ENCODE measurements around the gene TGM3. TPM values are rescaled to one million over a fixed set of nuclear protein-coding genes. Genes with fewer than 3 reads are reported as not detected.

Gene TGM3
- polyA plus RNA-seq, 1 donor (not counting 4 experiments of a cell fraction or from before 2014, with no cell fraction given) = 0.08 TPM

DNA sequence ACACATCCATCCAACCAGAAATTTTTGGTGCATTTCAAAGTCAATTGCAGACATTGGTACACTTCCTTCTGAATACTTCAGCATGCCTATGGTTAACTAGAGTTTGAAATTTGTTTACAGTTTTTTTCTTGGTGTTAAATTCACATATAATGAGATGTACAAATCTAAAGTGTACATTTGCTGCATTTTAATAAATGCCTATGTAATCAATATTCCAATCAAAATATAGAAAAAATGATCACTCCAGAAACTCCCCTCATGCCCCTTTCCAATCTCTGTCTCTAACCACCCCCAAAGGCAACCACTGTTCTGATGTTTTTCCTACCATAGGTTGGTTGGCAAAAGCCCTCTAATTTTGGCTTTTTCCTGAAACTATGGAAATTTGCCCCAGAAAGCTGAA, 77.3 kb downstream of the TGM3 start:
- Histone ChIP-seq H3K36me3 (ENCODE audit: control insufficient read depth in 2 of 2, extremely low read depth in 1 of 2, insufficient read depth in 2 of 2, low read length in 2 of 2) (no peaks in the 10 kb centered on the region), H2AFZ (ENCODE audit: control insufficient read depth, low read length) (no peak overlapping the region), H3K4me2 (ENCODE audit: control insufficient read depth, extremely low read depth, insufficient read depth, low read depth, low read length) (no peak overlapping the region), H3K9me1 (ENCODE audit: control insufficient read depth, extremely low read depth, insufficient read depth, low read length) (no peaks in the 10 kb centered on the region), H3K4me1 (ENCODE audit: control insufficient read depth, extremely low read depth, insufficient read depth, low read length) (no peaks in the 10 kb centered on the region), H3K27me3 (ENCODE audit: control insufficient read depth, extremely low read depth, insufficient read depth, low read length) (peaks cover 5% of the 10 kb centered on the region), H3K27ac (ENCODE audit: control insufficient read depth, insufficient read depth, low read length) (no peak overlapping the region), H4K20me1 (ENCODE audit: control insufficient read depth, extremely low read depth, insufficient read depth, low read length) (no peaks in the 10 kb centered on the region), H3K9ac (ENCODE audit: control insufficient read depth, extremely low read depth, insufficient read depth, low read length) (no peak overlapping the region), H3K9me3 (ENCODE audit: control insufficient read depth, low read depth, low read length) (no peaks in the 10 kb centered on the region), H3K4me3 (ENCODE audit: control insufficient read depth in 2 of 3, extremely low read depth in 1 of 3, insufficient read depth in 2 of 3, low read depth in 1 of 3, low read length in 3 of 3) (no peak overlapping the region), H3K79me2 (ENCODE audit: control insufficient read depth, insufficient read depth, low read length) (no peaks in the 10 kb centered on the region)
- dilution Hi-C loops (cut with MboI; ENCODE audit: extremely low pct_ligation_motif_present, low sequenced_read_pairs) = no loop called here
- FAIRE-seq (no peak), DNase-seq (ENCODE audit: low read depth, low spot score) (no peak)
- TF ChIP-seq CTCF (optimal IDR thresholded peaks at IDR 0.05 in 1 of 3, IDR thresholded peaks at IDR 0.05 in 1 of 3, conservative IDR thresholded peaks at IDR 0.05 in 1 of 3; ENCODE audit: extremely low read depth in 1 of 3, insufficient read depth in 2 of 3, low read length in 3 of 3) (no peak), EZH2 (IDR thresholded peaks at IDR 0.05; ENCODE audit: low read length) (no peak)

- Histone ChIP-seq H3K79me2 (ENCODE audit: control insufficient read depth, insufficient read depth, low read length) (no peaks in the 10 kb centered on the region), H3K9ac (ENCODE audit: control insufficient read depth, extremely low read depth, insufficient read depth, low read length) (no peak overlapping the region), H3K4me3 (ENCODE audit: control insufficient read depth in 2 of 3, extremely low read depth in 1 of 3, insufficient read depth in 2 of 3, low read depth in 1 of 3, low read length in 3 of 3) (no peak overlapping the region), H3K27me3 (ENCODE audit: control insufficient read depth, extremely low read depth, insufficient read depth, low read length) (peaks cover 5% of the 10 kb centered on the region), H3K27ac (ENCODE audit: control insufficient read depth, insufficient read depth, low read length) (no peak overlapping the region), H3K4me2 (ENCODE audit: control insufficient read depth, extremely low read depth, insufficient read depth, low read depth, low read length) (no peak overlapping the region), H3K9me3 (ENCODE audit: control insufficient read depth, low read depth, low read length) (no peaks in the 10 kb centered on the region), H3K4me1 (ENCODE audit: control insufficient read depth, extremely low read depth, insufficient read depth, low read length) (no peaks in the 10 kb centered on the region), H3K36me3 (ENCODE audit: control insufficient read depth in 2 of 2, extremely low read depth in 1 of 2, insufficient read depth in 2 of 2, low read length in 2 of 2) (no peaks in the 10 kb centered on the region), H3K9me1 (ENCODE audit: control insufficient read depth, extremely low read depth, insufficient read depth, low read length) (no peaks in the 10 kb centered on the region), H2AFZ (ENCODE audit: control insufficient read depth, low read length) (no peak overlapping the region), H4K20me1 (ENCODE audit: control insufficient read depth, extremely low read depth, insufficient read depth, low read length) (no peaks in the 10 kb centered on the region)
- DNase-seq (ENCODE audit: low read depth, low spot score) (no peak), FAIRE-seq (no peak)
- dilution Hi-C loops (cut with MboI; ENCODE audit: extremely low pct_ligation_motif_present, low sequenced_read_pairs) = no loop called here
- no peak for TF ChIP-seq EZH2 (IDR thresholded peaks at IDR 0.05; ENCODE audit: low read length)
- TF ChIP-seq CTCF (optimal IDR thresholded peaks at IDR 0.05 in 1 of 3, IDR thresholded peaks at IDR 0.05 in 1 of 3, conservative IDR thresholded peaks at IDR 0.05 in 1 of 3; ENCODE audit: extremely low read depth in 1 of 3, insufficient read depth in 2 of 3, low read length in 3 of 3) = no peak
These were observed 78.7 kb downstream of the TGM3 start for GRCh38 chr20:2374346-2375125.
